AG04450 (cell line): ENCODE data around the gene SOX18. TPM values are rescaled to one million over a fixed set of nuclear protein-coding genes. Genes with fewer than 3 reads are reported as not detected.

Experiments
- CTCF ChIA-PET: fragments of 300-600, 350-600 bp; formaldehyde crosslinking; extraction: SDS; loops from one replicate; lab custom pipeline; 2022; ENCODE audit warnings: antibody characterized with exemption, inconsistent platforms; lab: Charles Lee
- POLR2A ChIA-PET: fragments of 350-600 bp; formaldehyde crosslinking; extraction: SDS; loops from one replicate; lab custom pipeline; 2021; ENCODE audit warnings: antibody characterized with exemption, inconsistent platforms; lab: Yijun Ruan, JAX
- DNase-seq: peaks from one replicate; pipeline ENCODE4 v3.0.0-alpha.2; 2011; ENCODE audit warnings: low read depth, low spot score
- H3K27ac ChIP-seq: one replicate; pipeline ENCODE4 v1.5.1; 2012; ENCODE audit warnings: low read depth, low read length, control low read depth
- H3K27me3 ChIP-seq: one replicate; pipeline ENCODE4 v1.6.0; 2012; ENCODE audit warnings: low read length; ENCODE audit not compliant: control insufficient read depth, insufficient read depth
- H3K4me3 ChIP-seq: 2 replicates; pipeline ENCODE4 v1.5.1; 2011; ENCODE audit warnings: mild to moderate bottlenecking, low read depth, low read length, control low read depth
- H3K9me3 ChIP-seq: 2 replicates; pipeline ENCODE4 v1.5.1; 2012; ENCODE audit warnings: low read length; ENCODE audit not compliant: control insufficient read depth, insufficient read depth
- polyA plus RNA-seq: library from polyadenylated mRNA; depleted of rRNA; stranded (reverse); fragments of >200 nt; gene quantifications from 2 replicates; pipeline ENCODE4 v1.2.3, GENCODE V29; 2011
- TF ChIP-seq, protein P1 (sequence below): IDR thresholded peaks from 2 replicates; pipeline ENCODE4 v1.5.1; 2011; ENCODE audit warnings: low read depth, low read length, control low read depth, inconsistent platforms

The SOX18 gene
- polyA plus RNA-seq, 1 experiment: not detected

DNA sequence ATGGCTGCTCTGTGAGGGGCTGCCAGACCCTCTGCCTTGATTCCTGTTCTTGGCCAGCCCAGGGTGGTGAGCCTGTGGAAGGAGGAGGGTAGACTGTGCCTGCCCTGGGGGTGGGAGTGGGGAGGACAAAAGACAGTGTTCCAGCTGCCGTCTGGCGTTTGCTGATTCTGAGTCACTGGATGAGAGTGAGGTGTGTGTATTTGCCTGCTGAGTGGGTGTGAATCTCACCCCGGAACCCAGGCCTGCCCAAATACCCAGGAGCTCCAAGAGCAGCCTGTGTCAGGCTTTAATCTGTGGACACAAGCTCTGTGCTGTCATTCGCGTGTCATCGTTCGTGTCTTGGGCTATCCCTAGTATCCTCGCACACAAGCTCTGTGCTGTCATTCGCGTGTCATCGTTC, 37.4 kb upstream of the SOX18 start:
- no peak overlapping the region for H3K27ac ChIP-seq
- H3K9me3 ChIP-seq: peaks cover 15% of the 10 kb centered on the region
- H3K27me3 ChIP-seq: peaks cover 42% of the 10 kb centered on the region
- TF ChIP-seq, protein P1, sequence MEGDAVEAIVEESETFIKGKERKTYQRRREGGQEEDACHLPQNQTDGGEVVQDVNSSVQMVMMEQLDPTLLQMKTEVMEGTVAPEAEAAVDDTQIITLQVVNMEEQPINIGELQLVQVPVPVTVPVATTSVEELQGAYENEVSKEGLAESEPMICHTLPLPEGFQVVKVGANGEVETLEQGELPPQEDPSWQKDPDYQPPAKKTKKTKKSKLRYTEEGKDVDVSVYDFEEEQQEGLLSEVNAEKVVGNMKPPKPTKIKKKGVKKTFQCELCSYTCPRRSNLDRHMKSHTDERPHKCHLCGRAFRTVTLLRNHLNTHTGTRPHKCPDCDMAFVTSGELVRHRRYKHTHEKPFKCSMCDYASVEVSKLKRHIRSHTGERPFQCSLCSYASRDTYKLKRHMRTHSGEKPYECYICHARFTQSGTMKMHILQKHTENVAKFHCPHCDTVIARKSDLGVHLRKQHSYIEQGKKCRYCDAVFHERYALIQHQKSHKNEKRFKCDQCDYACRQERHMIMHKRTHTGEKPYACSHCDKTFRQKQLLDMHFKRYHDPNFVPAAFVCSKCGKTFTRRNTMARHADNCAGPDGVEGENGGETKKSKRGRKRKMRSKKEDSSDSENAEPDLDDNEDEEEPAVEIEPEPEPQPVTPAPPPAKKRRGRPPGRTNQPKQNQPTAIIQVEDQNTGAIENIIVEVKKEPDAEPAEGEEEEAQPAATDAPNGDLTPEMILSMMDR: no peak
- no peak for DNase-seq
- CTCF ChIA-PET: no interaction called here
- POLR2A ChIA-PET: interaction anchor here (0.6 kb wide), 1 partner anchor 137 kb away, joined by 3 read pairs; no protein-coding TSS in a partner anchor
- no peak overlapping the region for H3K4me3 ChIP-seq

DNA sequence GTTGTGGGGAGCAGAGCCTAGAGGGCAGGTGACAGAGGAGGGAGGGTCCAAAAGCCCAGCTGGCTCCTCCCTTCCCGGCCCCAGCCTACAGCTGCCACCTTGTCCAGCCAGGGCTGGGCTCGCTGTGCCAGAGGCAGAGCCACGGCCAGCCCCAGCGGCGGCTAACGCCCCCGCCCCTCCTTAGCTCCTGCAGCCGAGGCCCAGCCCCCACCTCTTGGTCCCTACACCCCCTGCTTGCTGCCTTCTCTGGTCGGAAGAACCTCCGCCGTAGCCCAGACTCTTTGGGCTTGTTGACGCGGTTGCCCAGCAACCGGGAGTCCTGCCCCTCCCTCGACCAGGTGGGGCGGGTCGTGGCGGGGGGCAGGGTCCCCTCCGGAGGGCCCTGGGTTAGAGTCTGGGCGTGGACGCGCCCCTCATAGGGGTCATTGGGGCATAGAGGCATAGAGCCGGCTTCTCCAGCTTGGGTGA, 35.3 kb upstream of the SOX18 start:
- DNase-seq: no peak
- Histone ChIP-seq H3K4me3 (no peak overlapping the region), H3K9me3 (peaks cover 15% of the 10 kb centered on the region), H3K27ac (no peak overlapping the region), H3K27me3 (peaks cover 42% of the 10 kb centered on the region)
- TF ChIP-seq, protein P1: no peak
- CTCF ChIA-PET: no interaction called here
- POLR2A ChIA-PET: no interaction called here

DNA sequence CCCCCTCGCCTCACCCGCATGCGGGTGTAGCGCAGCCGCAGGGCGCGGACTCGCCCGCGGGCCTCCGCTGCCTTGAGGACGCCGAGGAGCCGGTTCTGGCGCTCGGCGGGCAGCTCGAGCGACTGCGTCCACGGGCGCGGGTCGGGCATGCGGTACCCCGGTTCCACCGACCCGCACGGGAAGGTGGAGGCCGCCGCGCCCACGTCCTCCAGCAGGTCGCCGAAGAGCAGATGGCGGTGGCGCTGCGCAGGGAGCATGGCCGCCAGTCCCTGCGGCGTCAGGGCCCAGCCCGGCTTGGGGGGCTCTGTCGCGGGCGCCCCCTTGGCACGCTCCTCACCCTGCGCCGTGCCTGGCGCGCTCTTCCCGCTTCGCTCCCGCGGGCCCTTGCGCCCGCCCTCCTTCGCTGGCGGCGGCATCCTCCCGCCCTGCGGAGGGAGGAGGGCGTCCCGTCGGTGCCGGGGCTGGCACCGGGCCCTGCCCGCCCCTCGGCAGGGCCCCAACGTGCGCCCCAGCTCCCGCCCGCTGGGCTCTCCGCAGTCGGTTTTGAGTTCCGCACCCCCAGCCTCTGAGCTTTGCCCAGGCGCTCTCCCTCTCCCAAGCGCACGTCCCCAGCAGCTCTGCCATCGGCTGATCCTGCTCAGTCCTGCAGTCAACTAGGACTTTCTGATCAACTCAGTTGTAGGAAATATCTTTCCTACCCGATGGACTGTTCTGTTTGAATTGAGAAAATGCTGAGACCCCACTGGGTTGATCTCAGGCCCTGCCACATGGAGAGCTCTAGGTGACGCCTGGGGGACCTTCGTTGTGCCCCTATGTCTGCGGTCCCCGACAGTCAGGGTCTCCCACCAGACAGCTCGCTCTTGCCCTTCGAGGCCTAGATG, 34.6 kb upstream of the SOX18 start, which contains the start of gene LKAAEAR1:
Gene LKAAEAR1 (minus strand): TSS at position 595 of the 881 bp plus-strand sequence. CDS start 179 bp downstream, at position 416.
- TF ChIP-seq, protein P1: no peak
- Histone ChIP-seq H3K9me3 (peaks cover 15% of the 10 kb centered on the region), H3K27me3 (peaks cover 42% of the 10 kb centered on the region), H3K4me3 (peak within 1 kb of the TSS; percentile 49), H3K27ac (no peak within 1 kb of the TSS)
- no peak for DNase-seq
- ChIA-PET POLR2A (interaction anchor here (0.7 kb wide), 1 partner anchor 35 kb away, joined by 3 read pairs; no protein-coding TSS in a partner anchor), CTCF (interaction anchor here (0.6 to 2.1 kb wide), 6 partner anchors 13 to 188 kb away, joined by 3 to 5 read pairs (median 3); partner anchors contain the start of gene PCMTD2)

DNA sequence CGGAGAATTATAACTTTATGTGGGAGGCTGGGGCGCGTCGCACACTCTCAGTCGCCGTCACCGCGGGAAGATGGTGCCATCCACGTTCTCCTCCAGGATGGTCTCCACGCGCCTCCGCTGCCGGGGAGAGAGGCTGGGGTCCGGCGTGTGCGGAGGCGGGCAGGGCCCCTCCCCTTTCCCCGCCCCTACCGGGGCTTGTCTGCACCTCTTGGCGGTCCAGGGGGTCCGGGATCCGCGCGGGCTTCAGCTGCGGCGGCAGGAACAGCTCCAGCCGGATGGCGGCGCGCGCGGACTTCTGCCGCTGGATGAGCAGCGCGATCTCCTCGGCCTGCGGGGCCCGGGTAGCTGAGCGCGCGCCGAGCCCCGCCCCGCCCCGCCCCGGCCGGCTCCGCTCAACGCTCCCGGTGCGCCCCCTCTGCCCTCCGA, 34.0 kb upstream of the SOX18 start:
- ChIA-PET POLR2A (interaction anchor here (0.7 kb wide), 1 partner anchor 36 kb away, joined by 3 read pairs; no protein-coding TSS in a partner anchor), CTCF (interaction anchor here (0.6 to 2.1 kb wide), 6 partner anchors 12 to 187 kb away, joined by 3 to 5 read pairs (median 3); partner anchors contain the start of gene PCMTD2)
- no peak for DNase-seq
- Histone ChIP-seq H3K4me3 (peak overlapping the region; percentile 49), H3K9me3 (peaks cover 15% of the 10 kb centered on the region), H3K27ac (no peak overlapping the region), H3K27me3 (peaks cover 38% of the 10 kb centered on the region)
- TF ChIP-seq, protein P1: peak; percentile 62
